ENCODE data around the gene CGNL1. TPM values are rescaled to one million over a fixed set of nuclear protein-coding genes. Genes with fewer than 3 reads are reported as not detected.

CGNL1 gene
- total RNA-seq, 1 experiment from 2014 or later: 0.31 TPM

- Histone ChIP-seq H3K9me3 (ENCODE audit: insufficient read depth, low read depth) (no peaks in the 10 kb centered on the region), H3K4me3 (no peak overlapping the region), H4K20me1 (ENCODE audit: insufficient read depth) (no peaks in the 10 kb centered on the region), H3K27me3 (ENCODE audit: insufficient read depth, low read depth) (no peaks in the 10 kb centered on the region), H2AFZ (no peak overlapping the region), H3K27ac (no peak overlapping the region), H3K9me2 (ENCODE audit: insufficient read depth) (no peaks in the 10 kb centered on the region), H3K4me2 (no peak overlapping the region), H3K79me2 (ENCODE audit: low read depth) (no peaks in the 10 kb centered on the region), H3K4me1 (replicated peaks; ENCODE audit: insufficient read depth) (no peaks in the 10 kb centered on the region), H3F3A (ENCODE audit: insufficient read depth, low read depth) (no peaks in the 10 kb centered on the region), H3K36me3 (ENCODE audit: low read depth) (no peaks in the 10 kb centered on the region)
- no TSS peak for BruUV-seq (replicated peaks)
- TF ChIP-seq CTCF (conservative IDR thresholded peaks at IDR 0.05): no peak
- no peak for TF ChIP-seq EZH2 (IDR thresholded peaks at IDR 0.05; ENCODE audit: low read depth)
- DNase-seq: no peak
- ChIA-PET POLR2A (ENCODE audit: unreplicated experiment) (interaction anchor here (0.6 kb wide), 1 partner anchor 9 kb away, joined by 3 read pairs; no protein-coding TSS in a partner anchor), CTCF (no interaction called here)
- intact Hi-C loops (cut with micrococcal nuclease; ENCODE audit: unreplicated experiment): no loop called here
Observed at GRCh38 chr15:57393061-57393460, 16.8 kb downstream of the CGNL1 start.

- no peak overlapping the region for H3K4me3 ChIP-seq
- no peaks in the 10 kb centered on the region for H3K4me1 ChIP-seq (replicated peaks; ENCODE audit: insufficient read depth)
- H3K79me2 ChIP-seq (ENCODE audit: low read depth): no peaks in the 10 kb centered on the region
- ChIA-PET CTCF (no interaction called here), POLR2A (ENCODE audit: unreplicated experiment) (interaction anchor here (0.6 kb wide), 1 partner anchor 157 kb away, joined by 4 read pairs; no protein-coding TSS in a partner anchor)
- no peak overlapping the region for H2AFZ ChIP-seq
- no peaks in the 10 kb centered on the region for H3K9me2 ChIP-seq (ENCODE audit: insufficient read depth)
- intact Hi-C loops (cut with micrococcal nuclease; ENCODE audit: unreplicated experiment): no loop called here
- H3K36me3 ChIP-seq (ENCODE audit: low read depth): no peaks in the 10 kb centered on the region
- no peaks in the 10 kb centered on the region for H3K9me3 ChIP-seq (ENCODE audit: insufficient read depth, low read depth)
- TF ChIP-seq EZH2 (IDR thresholded peaks at IDR 0.05; ENCODE audit: low read depth) (no peak), CTCF (conservative IDR thresholded peaks at IDR 0.05) (no peak)
- H3K27ac ChIP-seq: no peak overlapping the region
- H3K27me3 ChIP-seq (ENCODE audit: insufficient read depth, low read depth): no peaks in the 10 kb centered on the region
- DNase-seq: no peak
- no TSS peak for BruUV-seq (replicated peaks)
- H3F3A ChIP-seq (ENCODE audit: insufficient read depth, low read depth): no peaks in the 10 kb centered on the region
- H4K20me1 ChIP-seq (ENCODE audit: insufficient read depth): no peaks in the 10 kb centered on the region
- H3K4me2 ChIP-seq: no peak overlapping the region
Observed at GRCh38 chr15:57395292-57395691, 19.0 kb downstream of the CGNL1 start.

GRCh38 chr15:57398336-57398735 is 22.0 kb downstream of the CGNL1 start:
- H3K9me3 ChIP-seq (ENCODE audit: insufficient read depth, low read depth): no peaks in the 10 kb centered on the region
- no peaks in the 10 kb centered on the region for H4K20me1 ChIP-seq (ENCODE audit: insufficient read depth)
- intact Hi-C loops (cut with micrococcal nuclease; ENCODE audit: unreplicated experiment): no loop called here
- DNase-seq: no peak
- POLR2A ChIA-PET (ENCODE audit: unreplicated experiment): no interaction called here
- H2AFZ ChIP-seq: no peak overlapping the region
- no peaks in the 10 kb centered on the region for H3K27me3 ChIP-seq (ENCODE audit: insufficient read depth, low read depth)
- no peak overlapping the region for H3K4me2 ChIP-seq
- H3K9me2 ChIP-seq (ENCODE audit: insufficient read depth): no peaks in the 10 kb centered on the region
- H3K4me1 ChIP-seq (replicated peaks; ENCODE audit: insufficient read depth): no peaks in the 10 kb centered on the region
- no peak for TF ChIP-seq CTCF (conservative IDR thresholded peaks at IDR 0.05)
- no peaks in the 10 kb centered on the region for H3K79me2 ChIP-seq (ENCODE audit: low read depth)
- no peak overlapping the region for H3K4me3 ChIP-seq
- no peaks in the 10 kb centered on the region for H3F3A ChIP-seq (ENCODE audit: insufficient read depth, low read depth)
- no TSS peak for BruUV-seq (replicated peaks)
- H3K36me3 ChIP-seq (ENCODE audit: low read depth): no peaks in the 10 kb centered on the region
- H3K27ac ChIP-seq: no peak overlapping the region
- CTCF ChIA-PET: no interaction called here
